ENCODE measurements around the gene PPP1CB.
"Not testable (repeated sequence)": the region's sequence is repeated elsewhere in the genome, so short reads cannot be mapped to it uniquely, and the experiment has no call there.

PPP1CB gene

GRCh38 chr2:28751252-28751955 lies at the start of gene PPP1CB:
PPP1CB (plus strand) TSS chr2:28751830; CDS start chr2:28752125, 295 bp downstream.
- peak; percentile 60 for DNase-seq

GRCh38 chr2:28702415-28702861 lies 49.2 kb upstream of the PPP1CB start:
- DNase-seq, result no peak

GRCh38 chr2:28702878-28703277 lies 48.8 kb upstream of the PPP1CB start:
- DNase-seq, result no peak

- DNase-seq, result no peak
These were observed 47.0 kb upstream of the PPP1CB start for GRCh38 chr2:28704621-28705020.

- DNase-seq, result no peak
These were observed 45.7 kb upstream of the PPP1CB start for GRCh38 chr2:28705751-28706440.

GRCh38 chr2:28707592-28707991 lies 44.0 kb upstream of the PPP1CB start:
- no peak for DNase-seq

GRCh38 chr2:28709101-28709500 lies 42.5 kb upstream of the PPP1CB start:
- DNase-seq, result no peak

- no peak for DNase-seq
These were observed 41.1 kb upstream of the PPP1CB start for GRCh38 chr2:28710545-28710944.

GRCh38 chr2:28713577-28714298 lies 37.9 kb upstream of the PPP1CB start:
- DNase-seq, result no peak

GRCh38 chr2:28716265-28716865 lies 35.3 kb upstream of the PPP1CB start:
- no peak for DNase-seq

GRCh38 chr2:28717339-28717758 lies 34.3 kb upstream of the PPP1CB start:
- no peak for DNase-seq

- no peak for DNase-seq
These were observed 31.3 kb upstream of the PPP1CB start for GRCh38 chr2:28720345-28720744.

- no peak for DNase-seq
These were observed 29.9 kb upstream of the PPP1CB start for GRCh38 chr2:28721601-28722191.

- no peak for DNase-seq
These were observed 26.5 kb upstream of the PPP1CB start for GRCh38 chr2:28725021-28725711.

- DNase-seq, result no peak
These were observed 25.5 kb upstream of the PPP1CB start for GRCh38 chr2:28726177-28726576.

GRCh38 chr2:28729698-28730097 lies 21.9 kb upstream of the PPP1CB start:
- DNase-seq, result no peak

GRCh38 chr2:28730641-28731146 lies 20.9 kb upstream of the PPP1CB start:
- DNase-seq, result no peak

- no peak for DNase-seq
These were observed 16.1 kb upstream of the PPP1CB start for GRCh38 chr2:28735511-28735910.

- DNase-seq, result no peak
These were observed 15.6 kb upstream of the PPP1CB start for GRCh38 chr2:28736034-28736433.

- no peak for DNase-seq
These were observed 14.0 kb upstream of the PPP1CB start for GRCh38 chr2:28737655-28738054.

- DNase-seq, result not testable (repeated sequence)
These were observed 9.0 kb upstream of the PPP1CB start for GRCh38 chr2:28742619-28743018.

- no peak for DNase-seq
These were observed 6.4 kb upstream of the PPP1CB start for GRCh38 chr2:28745225-28745624.
